ENCODE data around the gene ELMO1. TPM values are rescaled to one million over a fixed set of nuclear protein-coding genes. Genes with fewer than 3 reads are reported as not detected.

ELMO1 gene
- polyA plus RNA-seq, 1 donor (not counting 4 experiments of a cell fraction or from before 2014, with no cell fraction given), result not detected

GRCh38 chr7:36895192-36895591 lies 553.5 kb downstream of the ELMO1 start:
- H3K4me1 ChIP-seq (ENCODE audit: control insufficient read depth, extremely low read depth, insufficient read depth, low read length), result no peaks in the 10 kb centered on the region
- no peak overlapping the region for H3K4me2 ChIP-seq (ENCODE audit: control insufficient read depth, extremely low read depth, insufficient read depth, low read depth, low read length)
- H3K9me1 ChIP-seq (ENCODE audit: control insufficient read depth, extremely low read depth, insufficient read depth, low read length), result no peaks in the 10 kb centered on the region
- H3K36me3 ChIP-seq (ENCODE audit: control insufficient read depth in 2 of 2, extremely low read depth in 1 of 2, insufficient read depth in 2 of 2, low read length in 2 of 2), result no peaks in the 10 kb centered on the region
- FAIRE-seq, result no peak
- H3K9ac ChIP-seq (ENCODE audit: control insufficient read depth, extremely low read depth, insufficient read depth, low read length), result no peak overlapping the region
- H3K27me3 ChIP-seq (ENCODE audit: control insufficient read depth, extremely low read depth, insufficient read depth, low read length), result no peaks in the 10 kb centered on the region
- H3K4me3 ChIP-seq (ENCODE audit: control insufficient read depth in 2 of 3, extremely low read depth in 1 of 3, insufficient read depth in 2 of 3, low read depth in 1 of 3, low read length in 3 of 3), result no peak overlapping the region
- no peak overlapping the region for H3K27ac ChIP-seq (ENCODE audit: control insufficient read depth, insufficient read depth, low read length)
- H2AFZ ChIP-seq (ENCODE audit: control insufficient read depth, low read length), result no peak overlapping the region
- dilution Hi-C loops (cut with MboI; ENCODE audit: extremely low pct_ligation_motif_present, low sequenced_read_pairs), result no loop called here
- no peak for DNase-seq (ENCODE audit: low read depth, low spot score)
- H4K20me1 ChIP-seq (ENCODE audit: control insufficient read depth, extremely low read depth, insufficient read depth, low read length), result no peaks in the 10 kb centered on the region
- H3K79me2 ChIP-seq (ENCODE audit: control insufficient read depth, insufficient read depth, low read length), result no peaks in the 10 kb centered on the region
- no peaks in the 10 kb centered on the region for H3K9me3 ChIP-seq (ENCODE audit: control insufficient read depth, low read depth, low read length)
- no peak for TF ChIP-seq EZH2 (IDR thresholded peaks at IDR 0.05; ENCODE audit: low read length)
- TF ChIP-seq, protein P1, sequence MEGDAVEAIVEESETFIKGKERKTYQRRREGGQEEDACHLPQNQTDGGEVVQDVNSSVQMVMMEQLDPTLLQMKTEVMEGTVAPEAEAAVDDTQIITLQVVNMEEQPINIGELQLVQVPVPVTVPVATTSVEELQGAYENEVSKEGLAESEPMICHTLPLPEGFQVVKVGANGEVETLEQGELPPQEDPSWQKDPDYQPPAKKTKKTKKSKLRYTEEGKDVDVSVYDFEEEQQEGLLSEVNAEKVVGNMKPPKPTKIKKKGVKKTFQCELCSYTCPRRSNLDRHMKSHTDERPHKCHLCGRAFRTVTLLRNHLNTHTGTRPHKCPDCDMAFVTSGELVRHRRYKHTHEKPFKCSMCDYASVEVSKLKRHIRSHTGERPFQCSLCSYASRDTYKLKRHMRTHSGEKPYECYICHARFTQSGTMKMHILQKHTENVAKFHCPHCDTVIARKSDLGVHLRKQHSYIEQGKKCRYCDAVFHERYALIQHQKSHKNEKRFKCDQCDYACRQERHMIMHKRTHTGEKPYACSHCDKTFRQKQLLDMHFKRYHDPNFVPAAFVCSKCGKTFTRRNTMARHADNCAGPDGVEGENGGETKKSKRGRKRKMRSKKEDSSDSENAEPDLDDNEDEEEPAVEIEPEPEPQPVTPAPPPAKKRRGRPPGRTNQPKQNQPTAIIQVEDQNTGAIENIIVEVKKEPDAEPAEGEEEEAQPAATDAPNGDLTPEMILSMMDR (optimal IDR thresholded peaks at IDR 0.05 in 1 of 3, IDR thresholded peaks at IDR 0.05 in 1 of 3, conservative IDR thresholded peaks at IDR 0.05 in 1 of 3; ENCODE audit: extremely low read depth in 1 of 3, insufficient read depth in 2 of 3, low read length in 3 of 3), result no peak

DNA sequence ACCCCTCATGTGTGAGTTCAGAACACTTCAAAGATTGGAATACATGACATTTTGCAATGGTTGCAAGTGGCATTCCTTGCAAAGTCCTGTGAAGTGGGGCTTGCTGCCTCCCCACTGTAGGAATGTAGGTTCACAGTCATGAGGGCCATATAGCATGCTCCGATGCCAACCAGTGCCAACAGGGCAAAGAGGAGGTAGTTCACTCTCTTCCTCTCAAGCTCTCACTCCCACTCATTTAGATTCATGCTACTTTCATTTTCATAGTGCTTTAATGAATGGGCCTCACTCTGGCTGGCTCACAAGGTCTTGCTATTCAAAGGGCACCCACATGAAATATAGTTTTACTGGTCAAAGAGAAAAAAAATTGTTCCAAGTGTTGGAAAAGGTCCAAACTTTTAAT lies 554.5 kb downstream of the ELMO1 start:
- no peak overlapping the region for H2AFZ ChIP-seq (ENCODE audit: control insufficient read depth, low read length)
- H3K79me2 ChIP-seq (ENCODE audit: control insufficient read depth, insufficient read depth, low read length), result no peaks in the 10 kb centered on the region
- H3K4me1 ChIP-seq (ENCODE audit: control insufficient read depth, extremely low read depth, insufficient read depth, low read length), result no peaks in the 10 kb centered on the region
- no peak overlapping the region for H3K9ac ChIP-seq (ENCODE audit: control insufficient read depth, extremely low read depth, insufficient read depth, low read length)
- no peak for TF ChIP-seq EZH2 (IDR thresholded peaks at IDR 0.05; ENCODE audit: low read length)
- TF ChIP-seq, protein P1 (optimal IDR thresholded peaks at IDR 0.05 in 1 of 3, IDR thresholded peaks at IDR 0.05 in 1 of 3, conservative IDR thresholded peaks at IDR 0.05 in 1 of 3; ENCODE audit: extremely low read depth in 1 of 3, insufficient read depth in 2 of 3, low read length in 3 of 3), result no peak
- DNase-seq (ENCODE audit: low read depth, low spot score), result no peak
- no peaks in the 10 kb centered on the region for H4K20me1 ChIP-seq (ENCODE audit: control insufficient read depth, extremely low read depth, insufficient read depth, low read length)
- H3K4me2 ChIP-seq (ENCODE audit: control insufficient read depth, extremely low read depth, insufficient read depth, low read depth, low read length), result no peak overlapping the region
- no peaks in the 10 kb centered on the region for H3K9me1 ChIP-seq (ENCODE audit: control insufficient read depth, extremely low read depth, insufficient read depth, low read length)
- no peak overlapping the region for H3K27ac ChIP-seq (ENCODE audit: control insufficient read depth, insufficient read depth, low read length)
- H3K36me3 ChIP-seq (ENCODE audit: control insufficient read depth in 2 of 2, extremely low read depth in 1 of 2, insufficient read depth in 2 of 2, low read length in 2 of 2), result no peaks in the 10 kb centered on the region
- no peak overlapping the region for H3K4me3 ChIP-seq (ENCODE audit: control insufficient read depth in 2 of 3, extremely low read depth in 1 of 3, insufficient read depth in 2 of 3, low read depth in 1 of 3, low read length in 3 of 3)
- dilution Hi-C loops (cut with MboI; ENCODE audit: extremely low pct_ligation_motif_present, low sequenced_read_pairs), result no loop called here
- H3K27me3 ChIP-seq (ENCODE audit: control insufficient read depth, extremely low read depth, insufficient read depth, low read length), result no peaks in the 10 kb centered on the region
- peak; percentile 20 for FAIRE-seq
- no peaks in the 10 kb centered on the region for H3K9me3 ChIP-seq (ENCODE audit: control insufficient read depth, low read depth, low read length)

Data from keratinocyte (primary cell).